Esophagus squamous epithelium (tissue), 4 donors: ENCODE data around the gene WNT2.

Experiments
- POLR2A ChIP-seq, 4 donors: fragments of 450-650 bp; IDR thresholded peaks; one replicate each; pipeline ENCODE4 v1.6.1; 2017; ENCODE audit warnings: antibody characterized with exemption in 4 of 4, mild to moderate bottlenecking in 4 of 4, moderate library complexity in 3 of 4
- TF ChIP-seq, protein P1 (sequence below), 6 experiments: fragments of 450-650 bp in 4 of 6; fragments of 200-600 bp in 2 of 6; sonication (generic) in 2 of 6; IDR thresholded peaks; one replicate each; pipeline ENCODE4 v1.5.1; 2016 to 2019; ENCODE audit warnings: antibody characterized with exemption in 6 of 6, mild to moderate bottlenecking in 4 of 6, moderate library complexity in 4 of 6

- TF ChIP-seq, protein P1, sequence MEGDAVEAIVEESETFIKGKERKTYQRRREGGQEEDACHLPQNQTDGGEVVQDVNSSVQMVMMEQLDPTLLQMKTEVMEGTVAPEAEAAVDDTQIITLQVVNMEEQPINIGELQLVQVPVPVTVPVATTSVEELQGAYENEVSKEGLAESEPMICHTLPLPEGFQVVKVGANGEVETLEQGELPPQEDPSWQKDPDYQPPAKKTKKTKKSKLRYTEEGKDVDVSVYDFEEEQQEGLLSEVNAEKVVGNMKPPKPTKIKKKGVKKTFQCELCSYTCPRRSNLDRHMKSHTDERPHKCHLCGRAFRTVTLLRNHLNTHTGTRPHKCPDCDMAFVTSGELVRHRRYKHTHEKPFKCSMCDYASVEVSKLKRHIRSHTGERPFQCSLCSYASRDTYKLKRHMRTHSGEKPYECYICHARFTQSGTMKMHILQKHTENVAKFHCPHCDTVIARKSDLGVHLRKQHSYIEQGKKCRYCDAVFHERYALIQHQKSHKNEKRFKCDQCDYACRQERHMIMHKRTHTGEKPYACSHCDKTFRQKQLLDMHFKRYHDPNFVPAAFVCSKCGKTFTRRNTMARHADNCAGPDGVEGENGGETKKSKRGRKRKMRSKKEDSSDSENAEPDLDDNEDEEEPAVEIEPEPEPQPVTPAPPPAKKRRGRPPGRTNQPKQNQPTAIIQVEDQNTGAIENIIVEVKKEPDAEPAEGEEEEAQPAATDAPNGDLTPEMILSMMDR (IDR thresholded peaks at IDR 0.05), result no peak
- no peak for TF ChIP-seq POLR2A (IDR thresholded peaks at IDR 0.05)
These were observed 53.0 kb downstream of the WNT2 start for GRCh38 chr7:117269886-117270285.
